OCI-LY3 (cell line): ENCODE data around the gene MAD1L1.

Experiments
- CTCF ChIP-seq: fragments of 200-600, 300-600 bp; sonication (generic); IDR thresholded peaks from 2 replicates; pipeline ENCODE4 v1.5.1; 2014; ENCODE audit warnings: antibody characterized with exemption, low read length, low read depth
- EZH2phosphoT487 ChIP-seq: fragments of 200-600 bp; shearing (Covaris generic); IDR thresholded peaks from 2 replicates; pipeline ENCODE4 v1.6.1; 2018; ENCODE audit warnings: antibody characterized with exemption, mixed run types, low read depth

- no peak for TF ChIP-seq CTCF
- TF ChIP-seq EZH2phosphoT487, result no peak
Observed at GRCh38 chr7:1942243-1942940, 290.4 kb downstream of the MAD1L1 start.
